ENCODE data around the gene PLAC9. TPM values are rescaled to one million over a fixed set of nuclear protein-coding genes. Genes with fewer than 3 reads are reported as not detected.

The PLAC9 gene
- total and polyA plus RNA-seq, 7 experiments from 2014 or later: not detected

DNA sequence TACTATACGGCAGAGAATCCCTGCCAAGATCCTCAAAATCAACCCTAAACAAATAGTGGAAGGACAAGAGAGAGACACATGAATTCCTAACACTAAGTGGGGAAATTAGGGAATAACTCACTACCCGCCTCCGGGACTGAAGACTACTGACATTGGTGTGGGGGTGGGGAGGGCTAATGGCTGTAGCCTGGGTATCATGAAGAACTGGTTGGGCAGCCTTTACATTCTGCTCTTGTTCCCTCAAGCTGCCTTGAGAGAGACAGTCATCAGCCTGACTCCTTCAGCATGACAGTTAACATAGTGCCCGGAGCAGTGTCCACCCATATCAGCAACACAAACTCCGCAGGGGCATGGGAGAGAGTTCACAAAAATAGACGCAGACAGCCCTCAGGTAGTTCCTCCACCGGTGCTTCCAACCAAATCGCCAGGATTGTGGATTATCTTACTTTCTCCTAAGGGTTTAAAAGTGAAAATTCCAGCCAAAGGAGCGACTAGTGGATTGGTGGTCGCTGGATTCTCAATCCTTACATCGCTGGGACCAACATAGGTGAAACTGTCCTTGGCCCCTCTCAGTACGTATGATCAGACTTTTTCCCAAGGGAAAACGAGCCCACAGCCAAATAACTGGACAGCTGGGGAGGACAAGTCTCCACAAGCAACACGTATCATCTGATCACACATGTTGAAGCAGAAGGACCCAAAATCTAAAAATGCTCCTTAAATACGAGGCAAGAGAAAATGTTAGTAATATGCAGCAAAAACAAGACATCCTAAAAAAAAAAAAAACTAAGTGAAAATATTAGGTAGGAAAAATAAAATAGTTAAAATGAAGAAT is 31.5 kb upstream of the PLAC9 start:
- Histone ChIP-seq H3K4me1 (ENCODE audit: control insufficient read depth in 2 of 2, insufficient read depth in 2 of 2, low read length in 2 of 2) (peaks cover 0 to 5% of the 10 kb centered on the region in 2 donors), H3K27ac (ENCODE audit: low read depth, low read length) (no peak overlapping the region), H3K9me3 (ENCODE audit: control insufficient read depth in 2 of 3, low read length in 3 of 3) (no peaks in the 10 kb centered on the region), H3K36me3 (ENCODE audit: control insufficient read depth in 2 of 3, insufficient read depth in 3 of 3, low read length in 3 of 3) (no peaks in the 10 kb centered on the region), H3K4me3 (ENCODE audit: low read length) (no peak overlapping the region), H3K27me3 (ENCODE audit: control insufficient read depth in 2 of 2, insufficient read depth in 2 of 2, low read length in 2 of 2) (no peaks in the 10 kb centered on the region)
- DNase-seq (no peak), ATAC-seq (no peak)
- intact Hi-C loops (cut with micrococcal nuclease): no loop called here
- peaks cover 0 to 9% (median 0%) of the 10 kb centered on the region in 5 donors for H3K36me3 Mint-ChIP-seq
- POLR2A ChIA-PET: no interaction called here
- H3K4me1 Mint-ChIP-seq: peaks cover 0 to 18% (median 14%) of the 10 kb centered on the region in 7 donors
- CTCF ChIA-PET: interaction anchor here (0.6 kb wide), 1 partner anchor 18 kb away, joined by 3 read pairs; no protein-coding TSS in a partner anchor
- peaks cover 0 to 5% (median 0%) of the 10 kb centered on the region in 11 donors for H3K9me3 Mint-ChIP-seq
- H3K4me3 Mint-ChIP-seq: no peak overlapping the region
- no peak overlapping the region for H3K27ac Mint-ChIP-seq
- peaks cover 0 to 9% (median 3%) of the 10 kb centered on the region in 5 donors for H3K27me3 Mint-ChIP-seq

DNA sequence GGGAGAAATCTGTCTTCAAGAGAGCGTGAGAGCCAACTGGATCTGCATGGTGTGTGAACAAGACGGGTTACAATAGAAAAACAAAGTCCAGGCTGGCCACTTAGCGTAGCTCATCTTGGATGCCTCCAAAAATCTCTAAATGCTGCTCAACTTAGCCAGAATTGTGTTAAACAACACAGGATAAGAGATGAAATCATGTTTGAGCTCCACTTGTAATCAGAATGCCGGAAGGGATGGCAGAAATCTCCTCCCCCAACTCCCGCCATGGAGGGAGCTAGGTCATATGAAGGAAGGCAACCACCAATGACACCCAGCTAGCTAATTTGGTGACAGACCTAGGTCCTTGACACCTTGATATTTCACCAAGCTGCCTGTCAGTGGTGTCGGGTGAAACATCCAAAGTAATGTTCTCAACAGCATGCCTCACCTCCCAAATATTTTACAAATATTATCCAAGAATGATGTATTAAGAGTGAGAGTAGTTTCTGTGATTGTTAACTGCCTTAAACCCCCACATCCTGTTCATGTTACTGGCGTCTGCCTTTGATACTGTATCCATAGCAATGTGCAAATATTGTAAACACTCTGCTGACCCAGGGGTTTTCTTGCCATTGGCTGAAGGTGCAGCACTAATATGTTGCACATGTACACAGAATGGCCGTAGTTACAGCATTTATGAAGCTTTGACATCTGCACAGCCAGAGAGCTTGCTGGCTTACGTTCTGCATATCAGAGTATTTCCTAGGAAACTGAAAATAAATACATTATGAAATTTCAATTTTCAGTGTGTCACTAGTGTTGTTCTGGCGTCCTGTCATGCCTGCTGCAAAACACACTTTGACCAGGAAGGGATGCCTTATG is 28.2 kb upstream of the PLAC9 start:
- Histone ChIP-seq H3K36me3 (ENCODE audit: control insufficient read depth in 2 of 3, insufficient read depth in 3 of 3, low read length in 3 of 3) (no peaks in the 10 kb centered on the region), H3K9me3 (ENCODE audit: control insufficient read depth in 2 of 3, low read length in 3 of 3) (peaks cover 0 to 9% (median 0%) of the 10 kb centered on the region in 3 experiments), H3K27me3 (ENCODE audit: control insufficient read depth in 2 of 2, insufficient read depth in 2 of 2, low read length in 2 of 2) (no peaks in the 10 kb centered on the region), H3K4me3 (ENCODE audit: low read length) (no peak overlapping the region), H3K27ac (ENCODE audit: low read depth, low read length) (no peak overlapping the region), H3K4me1 (ENCODE audit: control insufficient read depth in 2 of 2, insufficient read depth in 2 of 2, low read length in 2 of 2) (peaks cover 0 to 5% of the 10 kb centered on the region in 2 donors)
- ATAC-seq: peak; percentile 77
- H3K9me3 Mint-ChIP-seq: peaks cover 5 to 22% (median 12%) of the 10 kb centered on the region in 11 donors
- peaks cover 0 to 18% (median 14%) of the 10 kb centered on the region in 7 donors for H3K4me1 Mint-ChIP-seq
- no peak overlapping the region for H3K4me3 Mint-ChIP-seq
- H3K27ac Mint-ChIP-seq: peak overlapping the region in 3 of 9 donors; percentile 25 to 76 (median 41)
- POLR2A ChIA-PET: interaction anchor here (0.7 to 0.9 kb wide), 2 partner anchors 25 to 781 kb away, joined by 3 to 4 read pairs; partner anchors contain the start of gene TMEM254
- CTCF ChIA-PET: interaction anchor here (0.6 to 0.7 kb wide), 2 partner anchors 17 to 52 kb away, joined by 3 read pairs; no protein-coding TSS in a partner anchor
- intact Hi-C loops (cut with micrococcal nuclease): no loop called here
- H3K27me3 Mint-ChIP-seq: peaks cover 0 to 4% (median 0%) of the 10 kb centered on the region in 5 donors
- peaks cover 0 to 15% (median 0%) of the 10 kb centered on the region in 5 donors for H3K36me3 Mint-ChIP-seq
- peak in 4 of 9 donors; percentile 6 to 20 (median 14) for DNase-seq

DNA sequence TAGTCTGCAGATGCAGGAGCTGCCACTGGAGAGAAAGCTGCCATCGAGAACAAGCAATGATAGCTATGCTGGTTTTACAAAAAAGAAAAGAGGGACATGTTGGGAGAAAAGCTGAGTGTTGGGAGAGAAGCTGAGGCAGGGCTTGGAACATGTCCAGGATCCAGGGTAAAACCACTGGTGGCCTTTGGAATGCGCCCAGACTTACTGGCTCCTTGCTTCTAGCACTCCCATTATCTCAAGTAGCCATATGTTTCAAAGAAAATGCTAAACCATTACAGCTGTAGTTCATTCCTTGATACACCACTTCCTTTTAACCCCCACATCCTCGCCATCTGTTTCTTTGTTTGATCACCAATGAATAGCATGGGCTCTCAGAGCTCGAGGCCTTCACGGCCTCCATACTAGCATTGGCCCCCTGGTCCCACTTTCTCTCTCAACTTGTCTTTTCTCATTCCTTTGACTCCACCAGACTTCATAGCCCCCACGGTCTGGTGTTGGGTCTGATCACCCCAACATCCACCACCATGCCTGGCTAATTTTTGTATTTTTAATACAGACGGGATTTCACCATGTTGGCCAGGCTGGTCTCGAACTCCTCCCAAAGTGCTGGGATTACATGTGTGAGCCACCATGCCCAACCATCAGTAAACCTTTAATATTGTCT is 23.8 kb upstream of the PLAC9 start:
- CTCF ChIA-PET: no interaction called here
- no peak overlapping the region for H3K27ac ChIP-seq (ENCODE audit: low read depth, low read length)
- no peaks in the 10 kb centered on the region for H3K27me3 ChIP-seq (ENCODE audit: control insufficient read depth in 2 of 2, insufficient read depth in 2 of 2, low read length in 2 of 2)
- no peak overlapping the region for H3K27ac Mint-ChIP-seq
- DNase-seq (no peak), ATAC-seq (no peak)
- H3K4me3 ChIP-seq (ENCODE audit: low read length): no peak overlapping the region
- H3K36me3 Mint-ChIP-seq: peaks cover 0 to 19% (median 0%) of the 10 kb centered on the region in 5 donors
- POLR2A ChIA-PET: no interaction called here
- no peaks in the 10 kb centered on the region for H3K36me3 ChIP-seq (ENCODE audit: control insufficient read depth in 2 of 3, insufficient read depth in 3 of 3, low read length in 3 of 3)
- H3K27me3 Mint-ChIP-seq: peaks cover 0 to 2% (median 0%) of the 10 kb centered on the region in 5 donors
- intact Hi-C loops (cut with micrococcal nuclease): no loop called here
- peaks cover 0 to 5% of the 10 kb centered on the region in 2 donors for H3K4me1 ChIP-seq (ENCODE audit: control insufficient read depth in 2 of 2, insufficient read depth in 2 of 2, low read length in 2 of 2)
- H3K4me3 Mint-ChIP-seq: no peak overlapping the region
- peaks cover 0 to 14% (median 0%) of the 10 kb centered on the region in 3 experiments for H3K9me3 ChIP-seq (ENCODE audit: control insufficient read depth in 2 of 3, low read length in 3 of 3)
- H3K4me1 Mint-ChIP-seq: peaks cover 0 to 12% (median 11%) of the 10 kb centered on the region in 7 donors
- H3K9me3 Mint-ChIP-seq: peaks cover 5 to 32% (median 16%) of the 10 kb centered on the region in 11 donors

DNA sequence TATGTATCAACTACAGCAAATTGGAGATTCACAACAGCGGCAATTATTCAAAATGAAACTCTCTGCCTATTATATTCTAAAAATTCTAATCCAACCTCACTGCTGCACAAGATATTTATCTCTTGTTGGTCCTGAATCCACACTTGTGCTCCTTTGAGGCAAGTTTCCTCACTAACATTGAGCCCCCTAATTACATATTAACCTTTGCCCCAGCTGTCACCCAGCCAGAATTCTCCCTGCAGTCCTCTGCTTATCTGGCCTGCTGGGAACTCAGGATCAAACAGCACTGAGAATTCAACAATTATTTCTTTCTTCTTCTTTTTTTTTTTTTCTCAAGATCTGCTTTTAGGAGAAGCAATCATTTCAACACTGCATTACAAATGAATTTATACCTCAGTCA is 21.5 kb upstream of the PLAC9 start:
- Mint-ChIP-seq H3K27me3 (peaks cover 0 to 2% (median 0%) of the 10 kb centered on the region in 5 donors), H3K27ac (no peak overlapping the region), H3K36me3 (peaks cover 0 to 19% (median 0%) of the 10 kb centered on the region in 5 donors), H3K9me3 (peaks cover 5 to 32% (median 16%) of the 10 kb centered on the region in 11 donors), H3K4me3 (no peak overlapping the region), H3K4me1 (no peaks in the 10 kb centered on the region)
- intact Hi-C loops (cut with micrococcal nuclease): no loop called here
- Histone ChIP-seq H3K27me3 (ENCODE audit: control insufficient read depth in 2 of 2, insufficient read depth in 2 of 2, low read length in 2 of 2) (no peaks in the 10 kb centered on the region), H3K36me3 (ENCODE audit: control insufficient read depth in 2 of 3, insufficient read depth in 3 of 3, low read length in 3 of 3) (no peaks in the 10 kb centered on the region), H3K4me1 (ENCODE audit: control insufficient read depth in 2 of 2, insufficient read depth in 2 of 2, low read length in 2 of 2) (no peaks in the 10 kb centered on the region), H3K4me3 (ENCODE audit: low read length) (no peak overlapping the region), H3K27ac (ENCODE audit: low read depth, low read length) (no peak overlapping the region), H3K9me3 (ENCODE audit: control insufficient read depth in 2 of 3, low read length in 3 of 3) (peaks cover 0 to 14% (median 0%) of the 10 kb centered on the region in 3 experiments)
- DNase-seq: no peak
- ChIA-PET CTCF (no interaction called here), POLR2A (no interaction called here)
- no peak for ATAC-seq

DNA sequence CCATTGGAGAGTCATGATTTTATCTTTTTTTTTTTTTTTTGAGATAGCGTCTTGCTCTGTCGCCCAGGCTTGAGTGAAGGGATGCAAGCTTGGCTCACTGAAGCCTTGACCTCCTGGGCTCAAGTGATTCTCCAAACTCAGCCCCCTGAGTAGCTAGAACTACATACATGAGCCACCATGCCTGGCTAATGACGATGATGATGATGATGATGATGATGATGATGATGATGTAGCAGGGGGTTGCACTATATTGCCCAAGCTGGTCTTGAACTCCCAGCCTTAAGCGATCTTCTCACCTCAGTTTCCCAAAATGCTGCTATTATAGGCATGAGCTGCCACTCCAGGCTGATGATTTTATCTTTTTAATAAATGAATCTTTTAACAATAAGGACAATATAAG is 13.9 kb upstream of the PLAC9 start:
- no peak overlapping the region for H3K27ac Mint-ChIP-seq
- CTCF ChIA-PET: interaction anchor here (0.6 to 1.0 kb wide), 2 partner anchors 17 to 22 kb away, joined by 3 read pairs; no protein-coding TSS in a partner anchor
- no peak for ATAC-seq

DNA sequence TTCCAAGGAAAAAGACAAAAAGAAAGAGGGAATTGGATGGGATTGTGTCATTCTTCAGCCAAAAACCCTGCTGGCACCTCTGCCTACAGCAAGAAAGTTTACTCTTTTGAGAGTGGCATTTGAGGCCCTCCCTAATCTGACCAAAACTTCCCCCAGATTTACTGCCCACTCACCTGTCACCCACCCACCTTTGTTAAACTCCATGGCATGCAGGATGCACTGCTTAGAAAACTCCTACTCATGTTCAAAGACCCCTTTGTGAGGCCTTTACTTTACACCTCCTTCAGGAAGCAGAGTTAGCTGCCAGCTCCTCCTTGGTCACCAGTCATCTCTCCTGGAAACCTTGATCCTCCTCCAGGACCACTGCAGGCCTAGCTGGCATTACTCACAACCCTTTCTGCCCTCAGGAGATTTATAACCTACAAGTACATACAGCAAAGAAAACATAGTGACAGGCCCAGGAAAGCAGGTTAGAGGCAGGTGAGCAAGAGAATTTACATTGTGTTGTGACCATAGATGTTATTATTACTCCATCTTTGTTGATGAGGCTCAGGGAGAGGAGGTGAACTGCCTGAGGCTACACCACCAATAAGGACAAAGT is 10.3 kb upstream of the PLAC9 start:
- H3K27me3 Mint-ChIP-seq: peaks cover 8 to 22% (median 14%) of the 10 kb centered on the region in 5 donors
- Histone ChIP-seq H3K36me3 (ENCODE audit: control insufficient read depth in 2 of 3, insufficient read depth in 3 of 3, low read length in 3 of 3) (no peaks in the 10 kb centered on the region), H3K4me1 (ENCODE audit: control insufficient read depth in 2 of 2, insufficient read depth in 2 of 2, low read length in 2 of 2) (no peaks in the 10 kb centered on the region), H3K4me3 (ENCODE audit: low read length) (no peak overlapping the region), H3K9me3 (ENCODE audit: control insufficient read depth in 2 of 3, low read length in 3 of 3) (no peaks in the 10 kb centered on the region), H3K27ac (ENCODE audit: low read depth, low read length) (no peak overlapping the region), H3K27me3 (ENCODE audit: control insufficient read depth in 2 of 2, insufficient read depth in 2 of 2, low read length in 2 of 2) (no peaks in the 10 kb centered on the region)
- ATAC-seq (no peak), DNase-seq (no peak)
- H3K27ac Mint-ChIP-seq: no peak overlapping the region
- ChIA-PET POLR2A (no interaction called here), CTCF (no interaction called here)
- no peaks in the 10 kb centered on the region for H3K9me3 Mint-ChIP-seq
- no peak overlapping the region for H3K4me3 Mint-ChIP-seq
- no peaks in the 10 kb centered on the region for H3K36me3 Mint-ChIP-seq
- H3K4me1 Mint-ChIP-seq: no peaks in the 10 kb centered on the region
- intact Hi-C loops (cut with micrococcal nuclease): no loop called here

More for the DNA sequence above, 13.9 kb upstream of the PLAC9 start:
- Mint-ChIP-seq H3K36me3 (no peaks in the 10 kb centered on the region), H3K9me3 (no peaks in the 10 kb centered on the region), H3K4me3 (no peak overlapping the region), H3K4me1 (no peaks in the 10 kb centered on the region), H3K27me3 (peaks cover 0 to 20% (median 8%) of the 10 kb centered on the region in 5 donors)
- no peak overlapping the region for H3K27ac ChIP-seq (ENCODE audit: low read depth, low read length)
- POLR2A ChIA-PET: no interaction called here
- no peak overlapping the region for H3K4me3 ChIP-seq (ENCODE audit: low read length)
- no peaks in the 10 kb centered on the region for H3K9me3 ChIP-seq (ENCODE audit: control insufficient read depth in 2 of 3, low read length in 3 of 3)
- DNase-seq: no peak
- no peaks in the 10 kb centered on the region for H3K4me1 ChIP-seq (ENCODE audit: control insufficient read depth in 2 of 2, insufficient read depth in 2 of 2, low read length in 2 of 2)
- no peaks in the 10 kb centered on the region for H3K27me3 ChIP-seq (ENCODE audit: control insufficient read depth in 2 of 2, insufficient read depth in 2 of 2, low read length in 2 of 2)
- no peaks in the 10 kb centered on the region for H3K36me3 ChIP-seq (ENCODE audit: control insufficient read depth in 2 of 3, insufficient read depth in 3 of 3, low read length in 3 of 3)
- intact Hi-C loops (cut with micrococcal nuclease): no loop called here
